Measurements from ENCODE around the gene IRF9.

Gene IRF9

DNA sequence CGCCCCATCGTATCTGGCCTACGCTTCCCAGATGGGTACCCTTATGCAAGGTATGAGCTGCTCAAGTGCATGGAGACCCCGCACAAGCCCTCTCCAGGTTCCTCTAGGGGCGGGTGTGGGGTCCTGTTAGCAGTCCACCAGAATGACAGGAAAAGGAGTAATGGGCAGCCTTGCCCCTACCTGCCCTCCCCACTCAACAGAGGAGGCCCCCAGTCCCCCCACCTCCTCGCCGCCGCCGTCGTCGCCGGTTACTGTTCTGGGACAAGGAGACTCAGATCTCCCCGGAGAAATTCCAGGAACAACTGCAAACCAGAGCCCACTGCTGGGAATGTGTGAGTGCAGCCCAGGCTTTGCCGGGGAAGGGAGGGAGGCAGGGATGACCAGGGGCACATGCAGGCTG is 16.8 kb downstream of the IRF9 start:
- DNase-seq (ENCODE audit: low read depth) = no peak

DNA sequence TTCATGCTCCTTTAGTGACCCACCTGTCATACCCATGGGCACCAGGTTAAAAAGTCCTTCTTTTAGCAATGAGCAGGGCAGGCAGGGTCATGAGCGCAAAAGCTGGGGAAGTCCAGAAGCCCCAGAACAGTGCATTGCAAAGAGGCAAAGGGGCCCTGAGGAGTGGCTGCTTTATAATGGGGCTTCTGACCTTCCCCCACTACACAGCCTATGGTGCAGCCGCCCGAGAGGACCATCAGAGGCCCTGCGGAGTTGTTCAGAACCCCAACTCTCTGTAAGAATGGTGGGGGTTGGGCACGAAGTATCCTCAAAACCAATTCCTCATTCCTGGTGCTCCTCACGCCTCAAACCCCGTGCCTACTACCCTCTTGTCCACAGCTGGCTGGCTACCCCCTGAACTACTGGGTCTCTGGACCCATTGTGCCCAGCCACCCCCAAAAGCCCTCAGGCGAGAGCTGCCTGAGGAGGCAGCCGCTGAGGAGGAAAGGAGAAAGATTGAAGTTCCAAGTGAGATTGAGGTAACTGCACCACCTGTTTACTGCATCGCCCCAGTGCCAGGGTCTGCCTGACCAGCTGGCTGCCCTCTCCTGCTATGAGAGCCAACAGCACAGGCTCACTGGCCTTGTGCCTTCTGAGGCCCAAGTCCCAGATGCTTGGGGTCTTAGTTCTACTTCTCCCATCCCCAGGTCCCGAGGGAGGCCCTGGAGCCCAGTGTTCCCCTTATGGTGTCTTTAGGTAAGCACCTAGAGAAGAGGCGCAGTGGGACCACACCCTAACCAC is 17.5 kb downstream of the IRF9 start:
- no peak for DNase-seq (ENCODE audit: low read depth)

- DNase-seq (ENCODE audit: low read depth) = no peak
Measured at GRCh38 chr14:24179294-24179960, 18.4 kb downstream of the IRF9 start.

- DNase-seq (ENCODE audit: low read depth) = peak; percentile 76
Measured at GRCh38 chr14:24179961-24180796, 19.1 kb downstream of the IRF9 start.

DNA sequence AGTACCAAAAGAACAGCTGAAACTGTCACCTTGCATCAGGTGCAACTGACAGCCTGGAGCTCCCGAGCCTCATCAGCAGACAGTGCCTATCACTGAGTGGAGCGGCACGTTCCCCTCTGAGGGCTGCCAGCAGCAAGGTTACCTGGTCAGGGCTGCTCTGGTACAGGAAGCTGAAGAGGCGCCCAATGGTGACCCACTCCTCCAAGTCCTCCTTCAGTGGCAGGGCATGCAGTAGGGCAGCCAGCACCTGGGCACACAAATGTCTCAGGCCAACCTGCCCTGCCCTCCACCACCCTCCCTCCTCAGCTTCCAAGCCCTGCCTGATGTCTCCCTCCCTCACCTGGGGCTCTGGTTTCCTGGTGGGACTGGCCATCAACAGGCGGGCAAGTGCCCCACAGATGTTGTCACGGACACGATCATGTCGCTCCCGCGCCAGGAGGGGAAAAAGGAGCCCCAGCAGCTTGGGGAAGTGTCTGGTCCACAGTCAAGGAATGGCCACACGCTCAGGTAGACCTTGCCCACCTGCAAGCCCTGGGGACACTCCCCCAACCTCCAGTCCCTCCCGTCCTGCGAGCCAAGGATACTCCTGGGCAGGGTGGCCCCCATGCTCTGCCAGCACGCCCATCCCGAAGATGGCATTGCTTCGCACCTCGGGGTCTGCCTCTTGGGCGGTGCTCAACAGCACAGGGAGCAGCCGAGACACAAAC is 20.5 kb downstream of the IRF9 start:
- DNase-seq (ENCODE audit: low read depth) = no peak

- DNase-seq (ENCODE audit: low read depth) = no peak
Measured at GRCh38 chr14:24182110-24182882, 21.2 kb downstream of the IRF9 start.

- no peak for DNase-seq (ENCODE audit: low read depth)
Measured at GRCh38 chr14:24183014-24183481, 22.0 kb downstream of the IRF9 start.

DNA sequence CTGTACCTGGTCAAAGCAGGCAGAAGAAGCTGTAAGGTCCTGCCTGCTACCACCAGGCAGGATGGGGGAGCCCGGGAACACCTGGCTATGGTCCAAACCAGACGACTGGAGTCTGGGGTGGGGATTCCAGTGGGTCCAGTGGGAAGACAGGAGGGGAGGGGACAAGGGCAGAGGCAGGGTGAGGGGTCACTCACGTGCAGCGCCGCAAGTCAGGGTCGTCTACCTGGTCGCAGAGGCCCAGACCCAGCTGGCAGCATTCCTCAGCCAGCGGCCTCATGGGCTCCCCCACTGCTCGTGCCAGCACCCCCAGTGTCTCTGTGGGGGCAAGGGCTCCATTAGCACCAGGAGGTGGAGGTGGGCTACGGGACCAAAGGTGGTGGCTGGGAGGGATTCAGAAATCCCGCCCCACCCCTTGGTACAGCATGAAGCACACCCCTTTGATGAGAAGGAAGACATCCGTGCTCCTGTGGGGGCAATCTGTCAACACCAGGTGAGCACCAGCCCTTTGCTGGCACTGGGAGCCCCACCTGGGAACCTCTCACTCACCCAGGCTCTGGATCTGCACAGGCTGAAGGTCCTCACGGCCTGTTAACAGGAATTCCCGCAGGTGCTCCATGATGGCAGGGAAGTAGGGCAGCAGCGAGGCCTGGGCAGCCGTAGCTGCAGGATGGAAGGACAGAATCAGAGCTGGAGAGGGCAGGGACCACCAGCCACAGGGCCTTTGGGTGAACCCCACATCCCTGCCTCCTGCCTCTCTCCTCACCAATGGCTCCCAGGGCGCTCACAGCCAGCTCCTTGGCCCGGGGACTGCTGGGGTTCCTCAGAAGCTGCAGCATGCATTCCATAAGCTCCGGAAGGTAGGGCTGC is 23.3 kb downstream of the IRF9 start:
- no peak for DNase-seq (ENCODE audit: low read depth)

DNA sequence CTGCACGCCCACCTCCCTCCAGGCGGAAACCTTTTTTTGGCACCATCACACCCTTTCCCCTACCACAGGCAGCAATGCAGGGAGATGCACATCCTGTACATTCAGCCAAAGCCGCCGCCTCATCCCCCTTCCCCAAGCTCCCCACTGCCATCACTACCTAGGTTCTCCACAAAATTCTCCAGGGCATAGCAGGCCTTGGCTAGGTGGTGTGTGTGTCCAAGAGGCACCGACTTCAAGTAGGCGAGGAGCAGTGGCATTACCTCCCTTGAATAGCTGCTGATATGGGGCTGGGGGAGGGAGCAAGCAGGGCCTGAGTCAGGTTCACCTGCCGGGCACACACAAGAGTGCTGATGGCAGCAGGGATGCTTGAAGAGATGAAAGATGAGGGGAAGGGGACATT is 24.0 kb downstream of the IRF9 start:
- no peak for DNase-seq (ENCODE audit: low read depth)

DNA sequence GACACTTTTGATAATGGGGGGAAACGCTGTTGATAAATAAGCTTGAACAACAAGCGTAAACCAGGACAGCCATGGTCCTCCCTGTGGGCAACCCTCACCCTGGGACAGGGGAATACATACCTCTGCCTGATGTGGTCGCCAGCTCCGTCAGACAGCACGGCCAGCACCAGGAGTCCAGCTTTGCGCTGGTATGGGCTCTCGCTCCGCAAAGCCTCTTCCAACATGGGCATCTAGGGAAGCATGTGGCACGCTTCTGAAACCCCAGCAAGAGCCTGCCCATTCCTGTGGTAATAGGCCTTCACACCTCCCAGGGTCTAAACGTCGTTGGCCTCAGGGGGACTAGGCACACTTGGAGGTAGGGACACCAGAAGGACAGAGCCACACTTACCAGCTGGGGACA is 24.7 kb downstream of the IRF9 start:
- DNase-seq (ENCODE audit: low read depth) = no peak

- DNase-seq (ENCODE audit: low read depth) = no peak
Measured at GRCh38 chr14:24186831-24187538, 25.9 kb downstream of the IRF9 start.

DNA sequence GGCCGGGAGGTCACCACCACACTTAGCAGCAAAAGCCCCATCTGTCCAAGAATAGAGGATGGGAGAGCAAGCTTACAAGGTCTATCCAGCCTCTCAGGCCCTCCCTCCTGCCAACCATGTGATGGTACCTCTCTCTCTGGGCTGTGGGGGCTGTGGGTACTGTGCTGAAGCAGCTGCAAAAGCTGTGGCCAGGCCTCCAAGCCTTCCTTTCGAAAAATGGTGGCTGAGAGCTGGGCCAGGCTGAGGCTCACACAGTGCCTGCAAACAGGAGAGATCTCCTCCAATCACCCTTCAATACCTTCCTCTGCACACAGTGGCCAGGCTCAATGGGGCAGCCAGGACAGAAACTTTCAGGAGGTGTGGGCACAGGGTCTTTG is 26.5 kb downstream of the IRF9 start:
- DNase-seq (ENCODE audit: low read depth) = no peak

DNA sequence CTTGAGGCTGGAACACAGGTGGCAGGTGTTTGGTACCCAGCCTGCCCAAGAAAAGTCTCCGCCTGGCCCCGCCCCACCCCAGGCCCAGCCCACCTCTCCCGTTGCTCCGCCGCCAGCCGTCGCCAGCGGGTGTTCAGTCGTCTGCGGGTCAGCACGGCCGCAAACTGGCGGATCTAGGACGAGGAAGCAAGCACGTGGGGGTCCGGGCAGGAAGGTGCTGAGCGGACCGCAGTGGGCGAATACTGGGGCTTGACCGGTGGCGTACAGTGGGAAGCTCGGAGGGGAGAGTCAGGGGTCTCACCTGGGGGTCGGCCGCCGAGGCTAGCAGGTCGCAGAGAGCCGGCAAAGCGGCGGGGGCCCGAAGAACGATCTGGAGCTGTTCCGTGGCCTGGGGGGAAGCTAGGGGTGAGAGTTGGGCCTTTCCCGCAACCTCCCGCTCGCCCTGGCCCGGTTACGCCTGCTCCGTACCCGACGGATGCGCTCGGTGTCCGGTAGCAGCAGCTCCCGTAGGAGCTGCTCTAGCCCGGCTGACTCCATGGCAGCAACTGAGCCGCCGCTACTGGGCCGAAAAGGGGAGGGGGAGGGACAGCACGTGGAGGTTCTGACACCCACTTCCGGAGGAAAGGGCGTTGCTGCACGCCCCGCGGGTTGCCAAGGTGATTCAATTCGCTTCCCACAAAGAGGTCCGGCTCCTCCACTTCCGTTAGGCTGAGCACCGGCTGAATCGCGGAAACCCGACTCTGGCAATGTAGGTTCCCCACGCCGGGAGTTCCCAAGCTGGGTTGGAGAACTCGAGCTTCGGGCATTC is 27.4 kb downstream of the IRF9 start, which contains the start of gene IPO4:
IPO4 (minus strand) TSS at position 566 of the 808 bp plus-strand sequence; CDS start at position 537, 29 bp downstream.
- peak; percentile 79 for DNase-seq (ENCODE audit: low read depth)

DNA sequence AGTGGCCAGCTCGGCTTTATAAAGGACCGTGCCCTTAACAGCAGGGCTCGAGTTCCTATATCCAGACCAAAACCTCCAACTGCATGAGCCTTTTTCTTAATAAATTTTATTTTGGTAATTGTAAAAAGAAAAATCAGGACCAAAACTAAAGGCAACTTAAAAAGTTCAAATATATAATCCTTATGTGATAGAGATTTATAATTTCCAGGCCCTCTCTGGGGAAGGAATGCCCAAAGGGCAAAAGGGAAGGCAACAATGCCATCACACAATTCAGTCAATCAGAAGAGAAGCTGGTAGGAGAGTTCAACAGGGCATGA is 28.0 kb downstream of the IRF9 start:
- no peak for DNase-seq (ENCODE audit: low read depth)

- no peak for DNase-seq (ENCODE audit: low read depth)
Measured at GRCh38 chr14:24189460-24189859, 28.4 kb downstream of the IRF9 start.

- no peak for DNase-seq (ENCODE audit: low read depth)
Measured at GRCh38 chr14:24190416-24190815, 29.4 kb downstream of the IRF9 start.

GRCh38 chr14:24192933-24193332 is 31.9 kb downstream of the IRF9 start:
- no peak for DNase-seq (ENCODE audit: low read depth)

DNA sequence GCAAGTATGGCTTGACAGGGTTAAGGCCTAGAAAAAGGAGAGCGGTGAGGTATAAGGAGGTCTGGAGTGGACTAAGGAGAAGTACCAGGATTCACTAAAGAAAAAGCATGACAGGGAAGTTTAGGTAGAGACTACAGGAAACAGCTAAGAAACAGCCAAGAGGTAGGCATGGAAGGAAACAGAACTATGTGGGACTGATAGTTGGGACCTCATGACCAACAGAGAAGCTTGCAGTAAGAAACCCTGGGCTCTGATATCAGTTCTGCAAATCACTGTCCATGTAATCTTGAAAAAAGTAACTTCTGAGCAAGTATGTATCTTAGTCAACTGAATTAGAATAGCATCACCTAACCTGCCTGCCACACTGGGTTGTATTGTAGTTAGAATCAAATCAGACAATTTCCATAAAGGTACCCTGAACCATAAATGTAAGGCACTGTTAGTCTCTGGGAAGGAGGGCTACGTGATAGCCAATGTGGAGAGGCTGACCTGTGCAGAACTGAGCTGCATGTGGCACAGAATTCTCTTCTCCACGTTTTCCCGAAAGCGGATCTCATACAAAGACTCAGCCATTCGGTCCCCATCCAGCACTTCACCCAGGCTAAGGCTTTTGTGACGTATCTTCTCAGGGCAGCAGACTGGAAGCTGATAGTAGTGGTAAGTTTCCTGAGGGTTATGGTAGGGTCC is 33.3 kb downstream of the IRF9 start:
- DNase-seq (ENCODE audit: low read depth) = no peak

All from GM04503 (cell line).